ENCODE measurements around the gene CBX7. TPM values are rescaled to one million over a fixed set of nuclear protein-coding genes. Genes with fewer than 3 reads are reported as not detected.

CBX7 gene
- total and polyA plus RNA-seq, 8 donors, result 17.2 to 44.0 (median 25.1) TPM

DNA sequence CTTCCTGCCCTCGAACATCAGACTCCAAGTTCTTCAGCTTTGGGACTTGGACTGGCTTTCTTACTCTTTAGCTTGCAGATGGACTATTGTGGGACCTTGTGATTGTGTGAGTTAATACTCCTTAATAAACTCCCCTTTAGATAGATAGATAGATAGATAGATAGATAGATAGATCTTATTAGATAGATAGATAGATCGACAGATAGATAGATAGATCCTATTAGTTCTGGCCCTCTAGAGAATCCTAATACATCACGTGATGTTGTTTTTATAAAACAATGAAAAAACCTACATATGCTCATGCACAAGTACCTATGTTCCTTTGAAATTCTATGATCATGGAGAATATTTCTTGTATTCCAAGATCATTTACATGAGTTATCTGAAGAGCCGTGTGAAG lies 31.5 kb downstream of the CBX7 start:
- DNase-seq, result no peak
- Histone ChIP-seq H3K4me3 (no peak overlapping the region), H3K36me3 (no peaks in the 10 kb centered on the region), H3K27ac (no peak overlapping the region), H3K4me1 (no peaks in the 10 kb centered on the region), H3K9me3 (no peaks in the 10 kb centered on the region), H3K27me3 (peaks cover 0 to 3% (median 0%) of the 10 kb centered on the region in 4 donors)
- FAIRE-seq, result no peak
- WGBS, 2 donors, result 55 to 67% methylated on average over 4 of the region's 4 CpGs
- intact Hi-C loops (cut with DNase I), result loop anchor here in 1 of 3 donors (10.0 kb wide), 1 partner anchor 256 kb away; no protein-coding TSS in a partner anchor
- TF ChIP-seq, protein P1, sequence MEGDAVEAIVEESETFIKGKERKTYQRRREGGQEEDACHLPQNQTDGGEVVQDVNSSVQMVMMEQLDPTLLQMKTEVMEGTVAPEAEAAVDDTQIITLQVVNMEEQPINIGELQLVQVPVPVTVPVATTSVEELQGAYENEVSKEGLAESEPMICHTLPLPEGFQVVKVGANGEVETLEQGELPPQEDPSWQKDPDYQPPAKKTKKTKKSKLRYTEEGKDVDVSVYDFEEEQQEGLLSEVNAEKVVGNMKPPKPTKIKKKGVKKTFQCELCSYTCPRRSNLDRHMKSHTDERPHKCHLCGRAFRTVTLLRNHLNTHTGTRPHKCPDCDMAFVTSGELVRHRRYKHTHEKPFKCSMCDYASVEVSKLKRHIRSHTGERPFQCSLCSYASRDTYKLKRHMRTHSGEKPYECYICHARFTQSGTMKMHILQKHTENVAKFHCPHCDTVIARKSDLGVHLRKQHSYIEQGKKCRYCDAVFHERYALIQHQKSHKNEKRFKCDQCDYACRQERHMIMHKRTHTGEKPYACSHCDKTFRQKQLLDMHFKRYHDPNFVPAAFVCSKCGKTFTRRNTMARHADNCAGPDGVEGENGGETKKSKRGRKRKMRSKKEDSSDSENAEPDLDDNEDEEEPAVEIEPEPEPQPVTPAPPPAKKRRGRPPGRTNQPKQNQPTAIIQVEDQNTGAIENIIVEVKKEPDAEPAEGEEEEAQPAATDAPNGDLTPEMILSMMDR (IDR thresholded peaks at IDR 0.05), result no peak
- no peak for ATAC-seq

DNA sequence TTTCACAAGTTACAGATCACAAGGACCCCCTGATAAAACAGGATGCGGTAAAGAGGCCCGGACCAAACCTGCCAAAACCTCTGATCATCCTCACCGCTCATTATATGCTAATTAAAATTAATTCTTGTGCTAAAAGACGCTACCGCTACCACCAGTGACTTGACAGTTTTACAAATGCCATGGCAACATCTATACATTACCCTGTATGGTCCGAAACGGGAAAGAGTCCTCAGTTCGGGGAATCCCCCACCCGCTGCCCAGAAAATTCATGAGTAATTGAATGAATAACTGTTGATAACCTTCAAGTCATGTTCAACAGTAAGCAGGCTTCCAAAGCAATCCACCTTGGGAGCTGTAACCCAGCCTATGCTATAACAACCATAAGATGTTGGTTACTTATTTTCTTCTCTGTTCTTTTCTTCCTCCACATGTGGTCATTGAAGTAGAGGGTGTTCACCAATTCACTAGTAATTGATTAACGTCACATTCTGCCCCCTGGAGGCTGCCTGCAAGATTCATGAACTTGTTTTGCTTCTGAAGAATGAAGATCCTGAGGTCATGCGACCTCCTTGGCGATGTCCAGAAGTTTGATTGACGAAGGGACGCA lies 34.8 kb downstream of the CBX7 start:
- FAIRE-seq (no peak), ATAC-seq (peak in 3 of 4 donors; percentile 69 to 84 (median 71)), DNase-seq (peak in 3 of 6 donors; percentile 39 to 55 (median 54))
- no peak overlapping the region for H3K27ac ChIP-seq
- no peaks in the 10 kb centered on the region for H3K4me1 ChIP-seq
- TF ChIP-seq, protein P1 (IDR thresholded peaks at IDR 0.05), result peak in 3 of 4 donors; percentile 18 to 27 (median 23)
- WGBS, 2 donors, result 45 to 54% methylated on average over 14 of the region's 14 CpGs
- no peaks in the 10 kb centered on the region for H3K9me3 ChIP-seq
- peaks cover 0 to 3% (median 0%) of the 10 kb centered on the region in 4 donors for H3K27me3 ChIP-seq
- H3K4me3 ChIP-seq, result no peak overlapping the region
- no peaks in the 10 kb centered on the region for H3K36me3 ChIP-seq
- intact Hi-C loops (cut with DNase I), result loop anchor here in 2 of 3 donors (10.0 kb wide), 2 partner anchors 113 to 253 kb away; no protein-coding TSS in a partner anchor

DNA sequence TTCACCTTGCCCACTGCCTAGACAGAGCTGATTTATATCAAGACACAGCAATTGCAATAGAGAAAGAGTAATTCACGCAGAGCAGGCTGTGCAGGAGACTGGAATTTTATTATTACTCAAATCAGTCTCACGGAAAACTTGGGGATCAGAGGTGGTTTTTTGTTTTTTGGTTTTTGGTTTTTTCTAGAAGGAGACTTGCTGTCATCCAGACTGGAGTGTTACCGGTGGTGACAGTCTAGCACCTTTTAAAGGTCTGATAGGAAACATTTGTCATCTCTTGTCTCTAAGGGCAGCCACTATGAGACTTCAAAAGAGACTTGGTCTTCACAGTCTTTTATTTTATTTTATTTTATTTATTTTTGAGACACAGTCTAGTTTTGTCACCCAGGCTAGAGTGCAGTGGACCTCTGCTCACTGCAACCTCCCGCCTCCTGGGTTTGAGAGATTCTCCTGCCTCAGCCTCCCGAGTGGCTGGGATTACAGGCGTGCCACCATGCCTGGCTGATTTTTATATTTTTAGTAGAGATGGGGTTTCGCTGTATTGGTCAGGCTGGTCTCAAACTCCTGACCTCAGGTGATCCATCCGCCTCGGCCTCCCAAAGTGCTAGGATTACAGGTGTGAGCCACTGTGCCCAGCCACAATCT lies 36.4 kb downstream of the CBX7 start:
- FAIRE-seq, result no peak
- TF ChIP-seq, protein P1 (IDR thresholded peaks at IDR 0.05), result no peak

DNA sequence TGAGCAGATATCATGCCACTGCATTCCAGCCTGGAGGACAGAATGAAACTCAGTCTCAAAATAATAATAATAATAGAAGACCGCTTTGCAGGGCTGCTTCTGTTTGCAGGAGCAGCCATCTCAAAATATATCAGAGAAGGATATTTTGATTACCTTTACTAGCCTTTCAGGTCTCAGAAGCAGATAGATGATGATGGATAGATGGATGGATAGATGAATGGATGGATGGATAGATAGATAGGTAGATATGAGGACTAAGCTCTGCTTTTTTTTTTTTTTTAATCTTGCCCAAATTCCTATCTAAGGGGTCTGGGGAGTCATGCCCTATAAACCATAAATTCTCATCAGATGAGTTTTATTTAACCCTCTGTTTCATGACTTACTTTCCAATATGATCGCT lies 36.9 kb downstream of the CBX7 start:
- DNase-seq (no peak), ATAC-seq (no peak), FAIRE-seq (no peak)
- no peak overlapping the region for H3K4me3 ChIP-seq
- 90 to 94% methylated on average over 2 of the region's 2 CpGs for WGBS, 2 donors
- no peaks in the 10 kb centered on the region for H3K9me3 ChIP-seq
- no peaks in the 10 kb centered on the region for H3K4me1 ChIP-seq
- no peaks in the 10 kb centered on the region for H3K36me3 ChIP-seq
- intact Hi-C loops (cut with DNase I), result loop anchor here in 2 of 3 donors (10.0 kb wide), 2 partner anchors 111 to 251 kb away; no protein-coding TSS in a partner anchor
- TF ChIP-seq, protein P1 (IDR thresholded peaks at IDR 0.05), result no peak
- H3K27ac ChIP-seq, result no peak overlapping the region
- H3K27me3 ChIP-seq, result peaks cover 0 to 3% (median 0%) of the 10 kb centered on the region in 4 donors

More for the DNA sequence above, 36.4 kb downstream of the CBX7 start:
- Histone ChIP-seq H3K4me1 (no peaks in the 10 kb centered on the region), H3K9me3 (no peaks in the 10 kb centered on the region), H3K27ac (no peak overlapping the region), H3K4me3 (no peak overlapping the region), H3K36me3 (no peaks in the 10 kb centered on the region), H3K27me3 (peaks cover 0 to 3% (median 0%) of the 10 kb centered on the region in 4 donors)
- no peak for DNase-seq
- WGBS, 2 donors, result 76 to 79% methylated on average over 9 of the region's 9 CpGs
- intact Hi-C loops (cut with DNase I), result loop anchor here in 2 of 3 donors (10.0 kb wide), 2 partner anchors 111 to 251 kb away; no protein-coding TSS in a partner anchor
- ATAC-seq, result no peak
